ENCODE results near the gene XG.
"Not testable (repeated sequence)": the region's sequence is repeated elsewhere in the genome, so short reads cannot be mapped to it uniquely, and the experiment has no call there.

XG gene

DNA sequence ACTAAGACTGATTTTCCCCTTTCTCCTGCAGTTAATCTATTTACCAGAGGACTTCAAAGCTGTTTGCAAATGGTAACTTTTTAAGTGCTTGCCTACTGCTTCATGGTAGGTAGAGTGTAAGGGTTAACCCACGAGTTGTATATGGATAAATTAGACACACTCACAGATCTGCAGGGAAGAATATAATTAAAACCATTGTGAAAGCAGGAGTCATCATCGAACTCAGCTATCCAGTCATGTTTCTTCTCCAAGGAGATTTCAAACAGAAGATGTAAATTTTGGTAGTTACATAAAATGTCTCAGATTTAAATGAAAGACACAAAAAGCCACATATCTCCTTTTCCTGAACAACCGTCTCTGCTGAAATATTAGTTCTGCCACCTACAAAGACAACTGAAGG, 549 bp upstream of the XG start:
- H3K9me3 Mint-ChIP-seq: no peaks in the 10 kb centered on the region
- no peak overlapping the region for H3K4me3 Mint-ChIP-seq
- no peak overlapping the region for H3K27ac Mint-ChIP-seq
- H3K4me1 Mint-ChIP-seq: peaks cover 3% of the 10 kb centered on the region
- no peaks in the 10 kb centered on the region for H3K36me3 Mint-ChIP-seq
- no peak for DNase-seq (ENCODE audit: low spot score in 2 of 2)
- no peak for ATAC-seq (ENCODE audit: low read depth)
- H3K27me3 Mint-ChIP-seq: peaks cover 2% of the 10 kb centered on the region

DNA sequence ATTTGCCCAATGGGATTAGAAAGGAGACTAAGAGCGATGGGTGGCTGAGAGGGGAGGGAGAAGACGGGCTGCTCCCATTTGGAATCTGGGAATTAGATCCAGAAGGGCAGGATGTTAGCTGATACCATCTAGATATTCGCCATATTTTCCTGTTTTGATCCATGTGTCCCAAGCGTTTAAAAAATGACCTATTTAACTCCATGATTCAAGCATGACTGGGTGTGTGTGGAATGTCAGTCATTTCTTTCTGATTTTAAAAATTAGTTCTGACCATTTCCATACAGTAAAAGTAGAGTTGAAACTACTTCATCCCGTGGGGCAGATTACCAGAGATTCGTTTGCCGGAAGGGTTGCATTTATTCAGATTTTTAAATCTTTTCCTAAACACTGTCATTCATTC, 601 bp downstream of the XG start:
- not testable (repeated sequence) for H3K27me3 Mint-ChIP-seq; H3K27ac Mint-ChIP-seq; H3K9me3 Mint-ChIP-seq; H3K4me3 Mint-ChIP-seq; ATAC-seq (ENCODE audit: low read depth); H3K36me3 Mint-ChIP-seq; DNase-seq (ENCODE audit: low spot score in 2 of 2); H3K4me1 Mint-ChIP-seq

- H3K4me3 Mint-ChIP-seq; H3K9me3 Mint-ChIP-seq; H3K27ac Mint-ChIP-seq; ATAC-seq (ENCODE audit: low read depth); DNase-seq (ENCODE audit: low spot score in 2 of 2); H3K36me3 Mint-ChIP-seq; H3K4me1 Mint-ChIP-seq: not testable (repeated sequence)
- peaks cover 16% of the 10 kb centered on the region for H3K27me3 Mint-ChIP-seq
Observed at GRCh38 chrX:2755163-2755715, 3.4 kb downstream of the XG start.

DNA sequence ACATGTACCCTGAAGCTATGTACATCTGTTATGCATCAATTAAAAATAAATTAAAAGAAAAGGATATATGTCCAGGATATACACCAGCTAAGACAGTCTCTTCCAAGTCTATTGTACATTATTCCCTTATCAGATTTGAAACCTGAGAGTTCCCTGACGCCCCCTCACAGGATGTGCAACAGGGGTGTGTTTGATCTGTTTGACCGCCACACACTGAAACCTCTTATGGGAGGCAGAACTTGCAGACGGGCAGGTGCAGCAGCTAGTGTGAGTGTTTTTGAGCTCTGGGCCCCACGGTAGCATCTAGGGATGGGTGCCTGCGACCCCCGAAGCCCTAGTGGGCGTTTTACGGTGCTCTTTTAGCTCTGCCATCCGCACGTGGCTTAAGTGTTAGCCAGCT, 4.7 kb downstream of the XG start:
- ATAC-seq (ENCODE audit: low read depth) (no peak), DNase-seq (ENCODE audit: low spot score in 2 of 2) (no peak)
- Mint-ChIP-seq H3K4me1 (no peaks in the 10 kb centered on the region), H3K36me3 (no peaks in the 10 kb centered on the region), H3K9me3 (no peaks in the 10 kb centered on the region), H3K27me3 (peaks cover 17% of the 10 kb centered on the region), H3K27ac (no peak overlapping the region), H3K4me3 (no peak overlapping the region)

- DNase-seq (ENCODE audit: low spot score in 2 of 2) (no peak), ATAC-seq (ENCODE audit: low read depth) (no peak)
- H3K4me3 Mint-ChIP-seq: no peak overlapping the region
- H3K36me3 Mint-ChIP-seq: no peaks in the 10 kb centered on the region
- no peaks in the 10 kb centered on the region for H3K9me3 Mint-ChIP-seq
- peaks cover 18% of the 10 kb centered on the region for H3K27me3 Mint-ChIP-seq
- no peak overlapping the region for H3K27ac Mint-ChIP-seq
- no peaks in the 10 kb centered on the region for H3K4me1 Mint-ChIP-seq
Observed at GRCh38 chrX:2761246-2761645, 9.4 kb downstream of the XG start.

DNA sequence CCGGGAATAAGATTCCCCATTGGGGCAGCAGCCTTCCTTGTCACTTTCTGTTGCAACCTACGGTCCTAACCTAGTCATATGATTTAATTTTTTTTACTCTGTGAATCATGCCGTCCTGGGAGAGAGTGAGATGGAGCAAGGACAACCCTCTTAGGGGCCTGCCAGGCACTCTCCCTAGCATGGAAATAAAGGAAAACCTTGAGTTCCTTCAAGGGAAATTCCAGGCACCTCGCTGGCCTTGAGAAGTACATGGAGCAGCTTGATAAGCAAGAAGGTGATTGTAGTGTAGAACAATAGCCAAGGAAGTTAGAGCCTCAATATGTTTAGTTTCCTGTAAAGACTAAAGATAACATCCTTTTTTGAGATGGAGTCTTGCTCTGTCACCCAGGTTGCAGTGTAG, 10.8 kb downstream of the XG start:
- H3K27me3 Mint-ChIP-seq: peaks cover 12% of the 10 kb centered on the region
- H3K4me1 Mint-ChIP-seq; H3K36me3 Mint-ChIP-seq; H3K4me3 Mint-ChIP-seq; H3K27ac Mint-ChIP-seq; DNase-seq (ENCODE audit: low spot score in 2 of 2); ATAC-seq (ENCODE audit: low read depth); H3K9me3 Mint-ChIP-seq: not testable (repeated sequence)

GRCh38 chrX:2764766-2765548, 13.1 kb downstream of the XG start:
- not testable (repeated sequence) for H3K27ac Mint-ChIP-seq; H3K4me1 Mint-ChIP-seq; H3K9me3 Mint-ChIP-seq; ATAC-seq (ENCODE audit: low read depth); H3K4me3 Mint-ChIP-seq; H3K36me3 Mint-ChIP-seq; DNase-seq (ENCODE audit: low spot score in 2 of 2)
- peaks cover 15% of the 10 kb centered on the region for H3K27me3 Mint-ChIP-seq

- ATAC-seq (ENCODE audit: low read depth): no peak
- Mint-ChIP-seq H3K9me3 (peaks cover 3% of the 10 kb centered on the region), H3K27me3 (peaks cover 17% of the 10 kb centered on the region), H3K36me3 (peaks cover 1% of the 10 kb centered on the region), H3K27ac (no peak overlapping the region), H3K4me1 (no peaks in the 10 kb centered on the region), H3K4me3 (no peak overlapping the region)
- DNase-seq (ENCODE audit: low spot score in 2 of 2): no peak
Observed at GRCh38 chrX:2765549-2765830, 13.7 kb downstream of the XG start.

DNA sequence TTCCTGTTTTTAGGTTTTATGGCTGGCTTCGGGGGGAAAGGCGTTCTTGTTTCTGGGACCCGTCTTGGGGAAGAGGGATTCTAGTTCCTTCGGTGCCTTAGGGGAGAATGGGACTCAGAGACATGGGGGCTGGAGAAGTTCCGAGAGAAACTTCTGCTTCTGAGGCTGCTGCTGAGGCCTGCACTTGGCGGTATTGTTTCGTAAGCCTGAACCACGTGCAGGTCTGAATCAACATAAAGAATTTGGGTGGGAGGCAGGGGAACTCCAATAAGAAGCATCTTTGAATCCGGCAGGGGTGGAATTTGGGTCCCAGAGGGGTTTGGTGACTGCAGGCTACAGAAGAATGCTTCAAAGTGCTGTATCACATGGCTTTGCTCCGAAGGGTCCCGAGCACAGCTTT, 15.1 kb downstream of the XG start:
- peaks cover 3% of the 10 kb centered on the region for H3K9me3 Mint-ChIP-seq
- no peaks in the 10 kb centered on the region for H3K4me1 Mint-ChIP-seq
- DNase-seq (ENCODE audit: low spot score in 2 of 2) (no peak), ATAC-seq (ENCODE audit: low read depth) (no peak)
- H3K27me3 Mint-ChIP-seq: peaks cover 18% of the 10 kb centered on the region
- H3K4me3 Mint-ChIP-seq: no peak overlapping the region
- H3K27ac Mint-ChIP-seq: no peak overlapping the region
- peaks cover 1% of the 10 kb centered on the region for H3K36me3 Mint-ChIP-seq

DNA sequence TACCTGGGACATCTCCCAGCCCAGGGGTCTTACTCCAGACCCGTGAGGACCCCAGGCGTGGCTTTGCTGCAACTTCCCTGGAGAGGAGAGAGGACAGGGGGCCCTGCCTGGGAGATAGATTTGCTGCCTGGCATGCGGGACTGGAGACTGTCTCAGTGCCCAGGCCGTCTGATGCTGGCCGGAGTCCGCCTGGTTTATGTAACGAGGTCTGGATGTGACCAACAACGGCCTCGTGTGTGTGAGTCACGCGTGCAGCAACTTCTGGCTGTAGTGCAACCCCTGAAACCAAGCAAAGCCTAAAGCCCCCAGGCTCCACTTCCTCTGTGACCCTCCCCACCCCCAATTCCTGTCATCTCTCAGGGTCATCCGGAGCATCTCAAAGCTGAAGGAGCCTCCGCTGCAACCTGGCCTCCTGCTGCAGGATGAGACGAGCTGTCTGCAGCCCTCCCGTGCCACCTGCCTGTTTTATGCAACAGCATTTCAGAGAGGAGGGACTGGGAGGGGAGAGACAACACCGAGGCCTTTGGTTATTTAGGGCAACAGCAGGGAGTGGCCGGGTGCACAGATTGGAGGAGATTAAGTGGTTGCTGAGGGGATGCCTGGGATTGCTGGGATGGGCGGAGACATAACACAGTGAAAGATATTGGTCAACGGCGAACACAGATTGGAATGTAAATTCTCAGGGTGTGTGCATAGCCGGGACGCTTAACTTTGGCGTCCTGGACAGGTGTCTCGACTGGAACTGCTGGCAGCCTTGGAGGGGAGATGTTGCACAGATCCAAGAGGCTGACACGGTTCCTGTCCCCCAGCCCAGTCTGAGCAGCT, 16.0 kb downstream of the XG start:
- DNase-seq (ENCODE audit: low spot score in 2 of 2): no peak
- Mint-ChIP-seq H3K4me1 (no peaks in the 10 kb centered on the region), H3K27ac (no peak overlapping the region), H3K36me3 (peaks cover 1% of the 10 kb centered on the region), H3K27me3 (peaks cover 16% of the 10 kb centered on the region), H3K4me3 (no peak overlapping the region), H3K9me3 (peaks cover 3% of the 10 kb centered on the region)
- ATAC-seq (ENCODE audit: low read depth): no peak

DNA sequence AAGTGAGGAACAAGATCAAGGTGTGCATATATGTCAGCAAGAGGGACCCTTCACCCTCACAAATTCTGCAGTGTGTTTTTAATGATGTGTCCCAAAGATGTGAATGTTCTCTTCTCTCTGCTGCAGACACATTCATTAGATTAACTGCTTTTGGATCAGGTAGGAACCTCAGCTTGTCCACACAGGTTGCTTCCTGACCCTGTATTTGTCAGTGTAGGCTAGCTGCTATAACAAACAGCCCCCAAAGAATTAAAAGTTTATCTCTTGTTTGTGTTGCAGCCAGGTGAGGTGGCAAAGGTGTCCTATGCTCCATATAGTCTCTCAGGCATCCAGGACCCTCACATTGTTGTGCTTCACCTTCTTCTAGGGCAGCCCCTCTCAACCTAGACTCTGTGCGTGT, 17.8 kb downstream of the XG start:
- no peak for DNase-seq (ENCODE audit: low spot score in 2 of 2)

GRCh38 chrX:2773166-2774055, 21.6 kb downstream of the XG start:
- H3K36me3 Mint-ChIP-seq; H3K4me1 Mint-ChIP-seq; DNase-seq (ENCODE audit: low spot score in 2 of 2); H3K4me3 Mint-ChIP-seq; ATAC-seq (ENCODE audit: low read depth); H3K27ac Mint-ChIP-seq: not testable (repeated sequence)
- Mint-ChIP-seq H3K9me3 (peaks cover 12% of the 10 kb centered on the region), H3K27me3 (peaks cover 15% of the 10 kb centered on the region)

More for the DNA sequence above, 17.8 kb downstream of the XG start:
- Mint-ChIP-seq H3K4me1 (peaks cover 3% of the 10 kb centered on the region), H3K9me3 (peaks cover 9% of the 10 kb centered on the region), H3K4me3 (no peak overlapping the region), H3K27me3 (peaks cover 18% of the 10 kb centered on the region), H3K36me3 (peaks cover 3% of the 10 kb centered on the region), H3K27ac (no peak overlapping the region)
- no peak for ATAC-seq (ENCODE audit: low read depth)

DNA sequence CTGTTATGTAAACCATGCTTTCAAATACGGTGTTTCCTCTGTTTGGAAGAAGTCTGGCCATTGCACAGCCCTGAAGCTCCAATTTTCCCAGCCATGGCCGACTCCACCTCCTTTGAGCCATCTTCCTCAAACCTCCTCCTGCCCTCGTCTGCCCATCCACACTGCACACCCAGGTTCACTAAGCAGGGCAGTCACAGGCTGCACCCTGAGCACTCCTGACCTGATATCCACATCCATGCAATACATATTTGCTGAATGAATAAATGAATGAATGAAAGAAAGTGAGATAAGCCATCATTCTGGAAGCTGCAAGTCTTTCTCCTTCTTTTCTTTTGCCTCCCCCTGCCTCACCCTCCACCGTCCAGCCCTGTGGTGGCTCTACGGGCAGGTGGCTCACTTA, 22.2 kb downstream of the XG start:
- H3K4me3 Mint-ChIP-seq: no peak overlapping the region
- H3K36me3 Mint-ChIP-seq: peaks cover 2% of the 10 kb centered on the region
- ATAC-seq (ENCODE audit: low read depth) (no peak), DNase-seq (ENCODE audit: low spot score in 2 of 2) (no peak)
- H3K9me3 Mint-ChIP-seq: peaks cover 10% of the 10 kb centered on the region
- H3K4me1 Mint-ChIP-seq: peaks cover 3% of the 10 kb centered on the region
- H3K27me3 Mint-ChIP-seq: peaks cover 12% of the 10 kb centered on the region
- H3K27ac Mint-ChIP-seq: no peak overlapping the region

DNA sequence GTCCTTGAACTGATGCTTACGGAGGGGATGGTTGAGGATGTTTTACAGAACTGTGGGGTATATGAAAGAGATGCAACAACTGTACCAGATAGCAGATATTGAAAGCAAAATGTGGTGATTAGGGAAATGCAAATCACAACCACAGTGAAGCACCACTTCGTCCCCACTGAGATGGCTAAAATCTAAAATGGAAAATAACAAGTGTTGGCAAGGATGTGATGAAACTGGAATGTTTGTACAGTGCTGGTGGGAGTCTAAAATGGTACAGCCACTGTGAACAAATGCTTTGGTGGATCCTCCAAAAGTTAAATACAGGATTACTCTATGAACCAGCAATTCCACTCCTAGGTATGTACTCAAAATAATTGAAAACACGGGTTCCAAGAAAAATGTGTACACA, 22.9 kb downstream of the XG start:
- Mint-ChIP-seq H3K36me3 (peaks cover 2% of the 10 kb centered on the region), H3K27ac (no peak overlapping the region), H3K27me3 (peaks cover 9% of the 10 kb centered on the region)

More for the DNA sequence above, 22.9 kb downstream of the XG start:
- Mint-ChIP-seq H3K4me3 (no peak overlapping the region), H3K4me1 (peaks cover 3% of the 10 kb centered on the region), H3K9me3 (peaks cover 9% of the 10 kb centered on the region)
- DNase-seq (ENCODE audit: low spot score in 2 of 2) (no peak), ATAC-seq (ENCODE audit: low read depth) (no peak)

Data from memory B cell (primary cell).